Activated CD8-positive, alpha-beta T cell treated with anti-CD3 and anti-CD28 coated beads for 36 hours (primary cell): Measurements from ENCODE around the gene ANKRD60. TPM values are rescaled to one million over a fixed set of nuclear protein-coding genes. Genes with fewer than 3 reads are reported as not detected.

Source experiments
- ATAC-seq: fragments of 200-7000 bp; cut with Tn5 transposase; one replicate; pipeline ENCODE4 v1.10.0; 2021; ENCODE audit warnings: mild to moderate bottlenecking, moderate library complexity
- CTCF ChIA-PET: fragments of 350-600 bp; sonication (Branson Sonifier 250); formaldehyde crosslinking; loops from one replicate; lab custom pipeline; 2021; ENCODE audit warnings: antibody characterized with exemption; lab: Charles Lee
- POLR2A ChIA-PET: fragments of 350-600 bp; sonication (Branson Sonifier 250); formaldehyde crosslinking; loops from one replicate; lab custom pipeline; 2021; ENCODE audit warnings: antibody characterized with exemption; lab: Charles Lee
- DNase-seq: peaks from one replicate; pipeline ENCODE4 v3.0.0-alpha.2; 2020
- H3K27ac Mint-ChIP-seq: one replicate; pipeline ENCODE4 v1.8.0; 2021; ENCODE audit warnings: mild to moderate bottlenecking, mixed read lengths
- H3K27me3 Mint-ChIP-seq: one replicate; pipeline ENCODE4 v1.8.0; 2021; ENCODE audit warnings: mixed read lengths
- H3K36me3 Mint-ChIP-seq: one replicate; pipeline ENCODE4 v1.8.0; 2021; ENCODE audit warnings: low read depth, mixed read lengths
- H3K4me1 Mint-ChIP-seq: one replicate; pipeline ENCODE4 v1.8.0; 2021; ENCODE audit warnings: low read depth, mixed read lengths
- H3K4me3 Mint-ChIP-seq: one replicate; pipeline ENCODE4 v1.8.0; 2021; ENCODE audit warnings: mild to moderate bottlenecking, moderate library complexity, mixed read lengths
- H3K9me3 Mint-ChIP-seq: one replicate; pipeline ENCODE4 v1.8.0; 2021; ENCODE audit warnings: mixed read lengths
- CTCF ChIP-seq: fragments of 200-600 bp; IDR thresholded peaks from one replicate; pipeline ENCODE4 v1.8.0; 2022; ENCODE audit warnings: antibody characterized with exemption, mild to moderate bottlenecking
- intact Hi-C: fragments of 100-400 bp; cut with micrococcal nuclease; formaldehyde crosslinking; loops from one replicate; pipeline ENCODE4 v1.10.0; 2022
- total RNA-seq, 2 experiments: library from RNA; stranded (reverse); gene quantifications; one replicate each; pipeline ENCODE4 v1.2.3, GENCODE V29; 2021

ANKRD60 gene
- total RNA-seq, 2 experiments from 2014 or later = not detected

- DNase-seq = no peak
- H3K27me3 Mint-ChIP-seq = no peaks in the 10 kb centered on the region
- no peaks in the 10 kb centered on the region for H3K4me1 Mint-ChIP-seq
- H3K4me3 Mint-ChIP-seq = no peak overlapping the region
- no peak overlapping the region for H3K27ac Mint-ChIP-seq
- H3K36me3 Mint-ChIP-seq = peaks cover 26% of the 10 kb centered on the region
- POLR2A ChIA-PET = interaction anchor here (0.9 to 1.2 kb wide), 2 partner anchors 9 to 116 kb away, joined by 3 to 8 read pairs; no protein-coding TSS in a partner anchor
- no peak for TF ChIP-seq CTCF
- ATAC-seq = no peak
- CTCF ChIA-PET = interaction anchor here (0.7 to 1.4 kb wide), 4 partner anchors 8 to 21 kb away, joined by 3 to 6 read pairs (median 4); no protein-coding TSS in a partner anchor
- H3K9me3 Mint-ChIP-seq = no peaks in the 10 kb centered on the region
- intact Hi-C loops = no loop called here
These were observed 16.9 kb upstream of the ANKRD60 start for GRCh38 chr20:58245181-58245891.

- Mint-ChIP-seq H3K27me3 (no peaks in the 10 kb centered on the region), H3K9me3 (no peaks in the 10 kb centered on the region), H3K36me3 (peaks cover 20% of the 10 kb centered on the region), H3K4me1 (no peaks in the 10 kb centered on the region), H3K4me3 (no peak overlapping the region), H3K27ac (no peak overlapping the region)
- no peak for TF ChIP-seq CTCF
- DNase-seq = no peak
- ChIA-PET CTCF (interaction anchor here (1.1 to 1.4 kb wide), 2 partner anchors 9 to 22 kb away, joined by 3 to 6 read pairs; no protein-coding TSS in a partner anchor), POLR2A (no interaction called here)
- intact Hi-C loops = no loop called here
- ATAC-seq = no peak
These were observed 16.1 kb upstream of the ANKRD60 start for GRCh38 chr20:58244517-58245030.

- H3K4me1 Mint-ChIP-seq = no peaks in the 10 kb centered on the region
- POLR2A ChIA-PET = no interaction called here
- H3K9me3 Mint-ChIP-seq = no peaks in the 10 kb centered on the region
- intact Hi-C loops = no loop called here
- TF ChIP-seq CTCF = no peak
- ATAC-seq = peak; percentile 53
- CTCF ChIA-PET = no interaction called here
- no peak overlapping the region for H3K4me3 Mint-ChIP-seq
- H3K36me3 Mint-ChIP-seq = peaks cover 20% of the 10 kb centered on the region
- peak overlapping the region; percentile 53 for H3K27ac Mint-ChIP-seq
- no peaks in the 10 kb centered on the region for H3K27me3 Mint-ChIP-seq
- DNase-seq = no peak
These were observed 15.4 kb upstream of the ANKRD60 start for GRCh38 chr20:58243653-58244410.

- ChIA-PET CTCF (interaction anchor here (1.0 kb wide), 1 partner anchor 13 kb away, joined by 4 read pairs; no protein-coding TSS in a partner anchor), POLR2A (no interaction called here)
- no peak overlapping the region for H3K27ac Mint-ChIP-seq
These were observed 14.4 kb upstream of the ANKRD60 start for GRCh38 chr20:58242824-58243223.

More at GRCh38 chr20:58242824-58243223, 14.4 kb upstream of the ANKRD60 start:
- Mint-ChIP-seq H3K36me3 (peaks cover 18% of the 10 kb centered on the region), H3K4me3 (no peak overlapping the region), H3K4me1 (peaks cover 5% of the 10 kb centered on the region), H3K9me3 (no peaks in the 10 kb centered on the region), H3K27me3 (no peaks in the 10 kb centered on the region)
- intact Hi-C loops = no loop called here
- no peak for DNase-seq
- TF ChIP-seq CTCF = no peak
- no peak for ATAC-seq
